Measurements from ENCODE around the gene GRK3.

GRK3 gene

DNA sequence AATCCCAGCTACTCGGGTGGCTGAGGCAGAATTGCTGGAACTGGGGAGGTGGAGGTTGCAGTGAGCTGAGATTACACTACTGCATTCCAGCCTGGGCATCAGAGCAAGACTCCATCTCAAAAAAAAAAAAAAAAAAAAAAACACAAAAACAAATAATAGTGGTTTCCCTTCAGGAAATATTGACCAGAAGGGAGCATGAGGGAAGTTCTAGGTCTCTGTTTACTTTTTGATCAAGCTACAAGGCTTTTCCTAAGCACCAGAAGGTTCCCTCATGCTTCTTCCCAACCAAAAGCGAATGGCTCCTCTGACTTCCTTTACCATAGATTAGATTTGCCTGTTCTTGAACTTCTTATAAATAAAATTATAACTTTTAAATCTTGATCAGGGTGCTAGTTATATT, 195.8 kb downstream of the GRK3 start:
- no peak for DNase-seq (ENCODE audit: low read depth)

DNA sequence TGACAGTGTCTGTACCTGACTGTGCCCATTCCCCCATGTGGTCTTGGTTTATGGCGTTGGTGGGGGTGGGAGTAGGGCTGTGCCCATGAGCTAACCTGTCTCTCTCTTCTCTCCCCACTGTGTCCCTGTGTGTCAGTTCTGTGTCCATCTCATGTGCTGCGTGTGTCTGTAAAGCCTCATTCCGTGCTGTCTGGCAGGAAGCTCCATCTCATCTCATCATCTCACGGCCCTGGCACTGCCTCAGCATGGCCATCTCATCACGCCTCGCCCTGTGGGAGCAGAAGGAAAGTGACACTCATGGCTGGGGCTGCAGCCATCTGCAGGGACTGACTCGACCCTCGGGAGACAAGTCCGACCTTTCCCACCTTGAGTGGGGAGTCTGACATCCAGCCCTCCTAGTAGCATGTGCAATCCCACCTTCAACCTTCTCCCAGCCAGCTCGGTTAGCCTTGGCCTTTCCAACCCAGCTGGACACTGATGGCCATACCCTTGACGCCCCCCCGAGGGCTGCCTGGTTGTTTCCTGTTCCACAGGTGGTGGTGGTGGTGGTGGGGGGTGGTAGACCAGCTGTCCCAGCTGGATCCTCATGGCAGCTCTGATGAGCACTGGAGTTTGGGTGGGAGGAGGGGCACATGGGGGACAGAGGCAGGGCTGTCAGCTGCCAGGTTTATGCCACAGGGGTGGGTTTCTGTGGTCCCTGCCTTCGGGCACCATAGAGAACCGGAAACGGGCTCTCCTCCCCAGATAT, 196.5 kb downstream of the GRK3 start:
- no peak for DNase-seq (ENCODE audit: low read depth)

DNA sequence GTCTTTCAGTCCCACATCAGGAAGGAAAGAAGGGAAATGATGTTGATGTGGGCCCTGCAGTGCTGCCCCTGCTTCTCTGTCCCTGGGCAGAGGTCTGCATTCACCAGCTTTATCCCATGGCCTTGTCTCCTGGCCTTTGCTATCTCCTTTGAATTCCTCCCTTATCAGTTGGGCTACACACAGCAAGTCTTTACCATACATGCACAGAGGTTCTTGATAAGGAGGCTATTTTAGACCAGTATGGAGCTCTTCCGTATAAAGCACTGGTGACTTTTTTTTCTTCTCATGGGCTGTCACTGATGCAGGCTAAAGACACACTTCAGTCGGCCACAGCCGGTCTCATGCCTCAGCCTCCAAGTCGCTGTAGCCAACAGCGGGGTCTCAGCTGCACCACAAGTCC, 197.7 kb downstream of the GRK3 start:
- DNase-seq (ENCODE audit: low read depth), result no peak

DNA sequence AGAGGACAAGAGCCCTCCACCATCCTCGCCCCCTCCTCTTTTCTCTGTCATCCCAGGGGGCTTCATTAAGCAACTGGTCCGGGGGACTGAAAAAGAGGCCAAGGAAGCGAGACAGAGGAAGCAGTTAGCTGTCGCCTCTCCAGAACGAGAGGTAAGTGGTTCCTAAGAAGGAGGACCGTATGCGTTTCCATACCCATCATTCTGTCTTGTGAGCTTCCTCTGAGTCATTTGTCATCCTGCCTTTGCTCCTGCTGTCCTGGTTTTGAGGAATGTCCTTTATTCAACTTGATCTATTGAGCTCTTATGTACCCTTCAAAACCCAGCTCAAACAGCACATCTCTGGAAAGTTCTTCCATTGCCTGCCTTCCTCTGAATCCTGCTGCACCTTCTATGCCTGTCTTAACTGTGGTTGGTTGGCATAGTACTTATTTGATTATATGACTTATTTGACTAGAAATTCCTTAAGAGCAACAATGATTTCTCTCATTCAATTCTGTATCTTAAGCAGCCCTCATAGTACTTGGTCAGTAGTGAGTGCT, 198.8 kb downstream of the GRK3 start:
- DNase-seq (ENCODE audit: low read depth), result no peak

DNA sequence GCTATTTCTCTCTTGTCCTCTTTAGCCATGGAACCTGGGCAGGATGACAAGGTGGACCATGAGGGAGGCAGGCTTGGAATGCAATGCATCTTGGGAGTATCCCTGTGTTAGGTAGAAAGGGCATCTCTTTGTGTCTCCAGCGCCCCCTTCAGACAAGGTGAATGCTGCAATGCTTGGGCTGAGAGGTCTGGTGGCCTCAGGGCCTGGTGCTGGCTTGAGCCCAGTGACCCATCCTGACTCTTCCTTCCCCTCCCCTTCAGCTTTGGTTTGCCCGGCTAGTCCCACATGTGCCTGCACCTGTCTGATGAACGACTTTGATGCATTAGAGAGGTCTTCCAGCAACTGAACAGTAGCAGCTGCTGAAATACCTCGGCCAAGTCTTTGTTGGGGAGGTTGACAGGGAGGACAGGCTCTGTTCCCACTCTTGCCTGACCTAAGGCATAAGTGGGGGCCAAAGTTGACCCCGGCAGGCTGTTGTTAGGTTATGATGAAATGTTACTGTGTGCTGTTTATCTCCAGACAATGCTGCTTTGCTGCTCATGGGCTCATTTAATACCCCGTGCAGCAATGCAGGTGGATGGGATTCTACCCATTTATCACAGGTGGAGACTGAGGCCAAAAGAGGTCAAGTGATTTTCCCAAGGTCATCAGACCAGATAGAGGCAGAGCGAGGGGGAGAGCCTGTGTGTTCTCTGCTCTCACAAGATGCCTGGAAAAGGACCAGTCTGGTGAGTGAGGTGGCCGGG, 200.0 kb downstream of the GRK3 start:
- no peak for DNase-seq (ENCODE audit: low read depth)

DNA sequence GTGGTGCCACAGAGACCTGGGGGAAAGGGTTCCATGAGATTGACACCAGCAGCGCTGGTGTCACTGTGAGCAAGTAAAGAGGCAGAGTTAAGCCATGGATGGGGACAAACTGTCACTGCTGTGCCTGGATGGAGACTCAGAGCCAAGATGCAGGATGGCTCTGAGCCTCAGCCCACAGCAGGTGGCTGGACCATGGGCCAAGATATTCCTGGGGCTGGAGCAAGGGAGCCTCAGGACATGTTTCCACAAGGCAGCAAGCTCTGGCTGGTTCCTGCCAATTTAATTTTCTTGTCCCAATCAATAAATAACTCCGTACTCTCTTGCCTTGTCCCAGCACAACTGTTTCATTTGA, 200.5 kb downstream of the GRK3 start:
- no peak for DNase-seq (ENCODE audit: low read depth)

DNA sequence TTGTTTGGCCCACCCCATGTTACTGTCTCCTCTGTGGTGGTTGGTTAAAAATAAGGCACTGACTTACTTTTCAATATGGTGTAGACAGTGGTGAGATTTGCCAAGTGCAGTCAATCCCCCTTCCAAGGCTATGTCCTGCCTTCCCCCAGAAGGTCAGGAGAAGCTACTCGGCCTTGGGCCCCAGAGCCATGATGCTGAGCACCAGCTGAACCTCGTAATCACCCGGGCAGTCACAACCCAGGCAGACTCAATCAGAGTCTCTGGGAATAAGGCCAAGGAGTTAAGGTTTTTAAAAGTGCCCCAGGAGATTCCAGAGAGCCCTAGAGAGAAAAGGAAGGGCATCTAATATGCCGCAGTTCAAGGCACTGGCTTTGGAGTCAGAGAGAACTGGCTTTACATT, 201.3 kb downstream of the GRK3 start:
- DNase-seq (ENCODE audit: low read depth), result no peak

DNA sequence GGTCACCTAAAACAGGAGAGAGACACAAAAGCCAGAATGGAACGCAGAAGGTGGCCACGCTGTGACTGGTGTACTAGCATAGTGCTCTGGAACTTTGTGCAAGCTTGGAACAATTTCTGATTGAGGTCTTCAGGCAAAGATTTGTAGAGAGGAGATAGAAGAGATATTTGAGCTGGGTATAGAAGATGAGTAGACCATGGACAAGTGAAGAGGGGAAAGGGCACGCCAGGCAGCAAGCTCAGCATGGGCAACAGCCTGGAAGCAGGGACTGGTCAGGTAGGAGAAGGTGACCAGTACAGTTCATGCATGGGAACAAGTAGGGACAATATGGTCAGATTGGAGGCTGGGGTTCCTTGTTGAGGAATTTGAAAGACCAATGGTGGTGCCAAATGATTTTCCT, 201.9 kb downstream of the GRK3 start:
- DNase-seq (ENCODE audit: low read depth), result no peak

DNA sequence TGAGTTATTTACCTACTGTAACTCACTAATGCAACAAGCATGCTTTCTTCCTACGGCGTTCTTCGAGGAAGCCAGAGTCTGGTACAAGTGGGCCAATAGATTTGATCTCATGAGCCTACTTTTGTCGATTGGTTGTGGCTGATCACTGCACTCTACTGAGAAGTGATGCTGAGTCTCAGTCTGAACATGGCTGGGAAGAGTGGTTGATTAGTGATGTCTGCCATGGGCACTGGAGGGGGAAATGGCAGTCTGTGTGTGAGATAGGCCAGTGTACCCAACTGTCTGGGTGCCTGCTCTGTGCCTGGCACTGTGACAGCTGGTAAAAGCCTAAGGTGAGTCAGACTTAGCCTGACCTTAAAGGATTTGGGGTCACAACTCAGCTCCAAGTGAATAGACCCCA, 205.9 kb downstream of the GRK3 start:
- no peak for DNase-seq (ENCODE audit: low read depth)

DNA sequence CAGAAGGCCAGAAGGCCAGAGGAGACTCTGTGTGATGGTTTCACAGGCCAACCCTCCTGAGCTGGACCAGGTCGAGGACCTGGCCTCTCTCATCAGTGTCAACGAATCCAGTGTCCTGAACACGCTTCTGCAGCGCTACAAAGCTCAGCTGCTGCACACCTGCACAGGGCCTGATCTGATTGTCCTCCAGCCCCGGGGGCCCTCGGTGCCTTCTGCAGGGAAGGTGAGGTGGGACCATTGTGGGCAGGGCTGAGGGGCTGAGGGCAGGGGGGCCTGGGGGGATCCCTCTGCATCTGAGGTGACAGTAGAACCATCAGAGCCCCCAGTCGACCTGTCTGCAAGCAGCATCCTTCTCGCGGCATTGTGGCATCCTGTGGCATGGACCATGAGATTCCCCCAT, 207.8 kb downstream of the GRK3 start:
- no peak for DNase-seq (ENCODE audit: low read depth)

DNA sequence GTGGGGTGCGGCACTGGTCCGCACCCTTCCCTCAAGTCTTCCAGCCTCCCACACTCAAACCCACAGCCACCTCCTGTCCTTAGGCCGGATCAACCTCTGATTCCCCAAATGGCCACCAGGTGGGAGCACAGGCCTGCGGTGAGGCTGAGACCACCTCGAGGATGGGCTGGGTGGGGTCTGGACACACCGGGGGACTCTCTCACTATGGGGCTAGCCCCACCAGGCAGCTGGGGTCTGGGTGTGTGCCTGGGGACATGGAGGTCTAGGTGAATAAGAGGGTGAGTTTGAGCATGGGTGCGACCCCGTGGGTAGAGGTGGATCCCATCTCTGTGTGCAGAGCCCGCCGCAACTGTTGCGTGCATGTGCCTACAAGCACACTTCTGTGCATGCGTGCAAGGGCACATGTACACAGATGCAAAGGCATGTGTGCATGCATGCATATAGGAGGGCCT, 210.1 kb downstream of the GRK3 start:
- DNase-seq (ENCODE audit: low read depth), result no peak

DNA sequence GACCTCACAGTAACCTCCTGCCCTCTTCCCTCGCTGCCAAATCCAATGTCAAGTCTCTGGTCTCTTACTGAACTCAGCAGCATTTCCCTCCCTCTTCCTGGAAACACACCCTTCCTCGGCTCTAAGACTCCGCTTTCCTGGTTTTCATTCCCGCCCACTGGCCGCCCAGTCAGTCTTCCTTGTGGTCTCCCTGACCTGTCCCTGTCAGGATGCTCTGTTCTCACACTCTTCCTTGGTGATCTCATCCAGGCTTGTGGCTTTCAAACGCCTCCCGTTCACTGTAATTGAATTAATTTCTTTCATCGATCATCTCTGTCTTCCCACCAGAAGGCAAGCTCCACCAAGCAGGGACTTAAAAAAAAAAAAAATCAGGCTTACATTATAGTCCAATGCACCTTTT, 211.1 kb downstream of the GRK3 start:
- no peak for DNase-seq (ENCODE audit: low read depth)

DNA sequence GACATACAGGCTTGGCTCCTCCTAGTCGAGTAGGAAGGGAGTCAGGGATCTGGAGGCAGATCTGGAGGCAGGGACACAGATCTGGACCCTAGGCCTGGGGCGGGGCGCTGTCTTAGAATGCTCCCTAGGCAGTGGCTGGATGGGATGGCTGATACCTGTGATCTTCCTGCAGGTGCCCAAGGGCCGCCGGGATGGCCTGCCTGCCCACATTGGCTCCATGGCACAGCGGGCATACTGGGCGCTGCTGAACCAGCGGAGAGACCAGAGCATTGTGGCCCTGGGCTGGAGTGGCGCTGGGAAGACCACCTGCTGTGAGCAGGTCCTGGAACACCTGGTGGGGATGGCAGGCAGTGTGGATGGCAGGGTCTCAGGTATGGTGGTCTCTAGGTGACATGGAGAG, 212.9 kb downstream of the GRK3 start:
- no peak for DNase-seq (ENCODE audit: low read depth)

DNA sequence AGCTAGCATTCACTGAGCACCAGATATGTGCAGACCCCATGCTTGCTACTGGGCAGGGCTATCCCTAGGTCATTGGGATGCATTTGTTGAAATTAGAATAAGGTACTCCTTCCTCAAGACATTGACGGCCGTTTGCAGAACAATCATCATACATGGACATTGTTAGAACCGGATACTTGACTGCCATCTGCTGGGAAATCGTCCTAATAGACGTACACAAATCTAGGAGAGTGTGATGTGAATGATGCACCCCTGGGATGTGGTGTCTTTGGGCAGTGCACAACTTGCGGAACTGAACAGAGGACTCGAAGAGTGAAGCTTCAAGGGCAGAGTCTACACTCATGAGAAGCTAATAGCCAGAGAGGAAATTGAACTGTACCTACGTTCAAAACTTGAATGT, 213.4 kb downstream of the GRK3 start:
- DNase-seq (ENCODE audit: low read depth), result no peak

Data from activated T-helper 1 cell treated with Interleukin-2 at 50 U/mL for 16 hours (primary cell).